GM12878 (cell line): ENCODE data around the gene GCLM. TPM values are rescaled to one million over a fixed set of nuclear protein-coding genes. Genes with fewer than 3 reads are reported as not detected.

Experiments used
- ASH2L ChIP-seq: fragments of 300-600, 200-600 bp; sonication (generic); IDR thresholded peaks from 2 replicates; pipeline ENCODE4 v1.6.1; 2017; ENCODE audit warnings: low read depth, mild to moderate bottlenecking, borderline replicate concordance
- BHLHE40 ChIP-seq, 2 experiments: fragments of 450-650 bp in 1 of 2; IDR thresholded peaks; 2 replicates each; pipeline ENCODE4 v1.6.1; 2011 to 2017; ENCODE audit warnings: low read depth in 2 of 2, borderline replicate concordance in 1 of 2, improper control_type of control experiment in 1 of 2, low read length in 1 of 2, mild to moderate bottlenecking in 1 of 2
- CHD1 ChIP-seq: IDR thresholded peaks from 2 replicates; pipeline ENCODE4 v1.6.1; 2012; ENCODE audit warnings: low read depth, low read length, improper control_type of control experiment
- E4F1 ChIP-seq: fragments of 450-650 bp; IDR thresholded peaks from 2 replicates; pipeline ENCODE4 v1.6.1; 2018; ENCODE audit warnings: borderline replicate concordance, mild to moderate bottlenecking; ENCODE audit not compliant: partially characterized antibody
- HDAC6 ChIP-seq: fragments of 200-600 bp; sonication (generic); IDR thresholded peaks from one replicate; pipeline ENCODE4 v1.8.0; 2017; ENCODE audit warnings: antibody characterized with exemption; ENCODE audit not compliant: unreplicated experiment
- MAX ChIP-seq: IDR thresholded peaks from 2 replicates; pipeline ENCODE4 v1.6.1; 2012; ENCODE audit warnings: low read depth, low read length, improper control_type of control experiment
- NFYB ChIP-seq: IDR thresholded peaks from 2 replicates; pipeline ENCODE4 v1.6.1; 2011; ENCODE audit warnings: low read depth, mild to moderate bottlenecking, low read length, improper control_type of control experiment, moderate library complexity; ENCODE audit not compliant: insufficient read depth
- RELB ChIP-seq: fragments of 450-650 bp; IDR thresholded peaks from 2 replicates; pipeline ENCODE4 v1.6.1; 2017; ENCODE audit warnings: low read depth, mild to moderate bottlenecking, moderate library complexity
- SMC3 ChIP-seq: IDR thresholded peaks from 2 replicates; pipeline ENCODE4 v1.6.1; 2011; ENCODE audit warnings: low read length, improper control_type of control experiment, borderline replicate concordance
- polyA plus RNA-seq, 11 experiments: library from polyadenylated mRNA; depleted of rRNA in 4 of 11; unstranded in 6 of 11; stranded (reverse) in 5 of 11; fragments of >200 nt; fragmentation: Nextera tagmentation in 4 of 11; fragmentation: Illumina TruSeq in 1 of 11; extraction: Ambion mirVana in 4 of 11; extraction: Trizol in 1 of 11; gene quantifications; 1 replicate in 1 of 11; 2 replicates in 10 of 11; pipeline versions ENCODE4 v1.2.1 to v1.2.3, GENCODE V29; 2011 to 2016; ENCODE audit warnings: inconsistent platforms in 2 of 11, missing spikeins in 2 of 11, low read depth in 1 of 11
- total RNA-seq, 4 experiments: library from RNA; depleted of rRNA in 3 of 4; stranded (reverse); fragments of >200 nt in 3 of 4; fragmentation: Illumina TruSeq in 1 of 4; extraction: Trizol in 1 of 4; gene quantifications; 2 replicates each; pipeline versions ENCODE4 v1.2.1 to v1.2.3, GENCODE V29; 2013 to 2021

The GCLM gene
- total and polyA plus RNA-seq, 10 of the 15 experiments (the other 5 are each of a cell fraction or from before 2014, with no cell fraction given), result 2.6 to 17.3 (median 6.9) TPM

- TF ChIP-seq MAX (0 out of 2 replicates have a peak, but pooled peaks have one; percentile 25), BHLHE40 (IDR thresholded peaks at IDR 0.05; ENCODE audit: borderline replicate concordance in 1 of 2, low read depth in 2 of 2, low read length in 1 of 2) (peak; percentile 57 to 75; a peak in 3 of 4 replicates), E4F1 (no peak), RELB (0 out of 2 replicates have a peak, but pooled peaks have one; percentile 28), CHD1 (no peak), ASH2L (peak; percentile 74; the same call in 1 of the 2 replicates), HDAC6 (peak; percentile 30), SMC3 (peak; percentile 23; the same call in 1 of the 2 replicates), NFYB (peak; percentile 42; the same call in 1 of the 2 replicates)
Measured at GRCh38 chr1:93909146-93910050, at the start of gene GCLM (continued).
